Ureter (tissue), 1 donor: Measurements from ENCODE around the gene ADAMTSL5. TPM values are rescaled to one million over a fixed set of nuclear protein-coding genes. Genes with fewer than 3 reads are reported as not detected.

Experiments
- DNase-seq: peaks from one replicate; pipeline ENCODE4 v3.0.0-alpha.2; 2020; ENCODE audit warnings: low spot score
- total RNA-seq: library from RNA; stranded (reverse); gene quantifications from one replicate; pipeline ENCODE4 v1.2.4, GENCODE V29; 2023
- donor health status: DM: yes; HTN: yes; CAD: no.

The ADAMTSL5 gene
- total RNA-seq, 1 donor from 2014 or later: 12.5 TPM

- peak; percentile 71 for DNase-seq
These were observed 16.8 kb downstream of the ADAMTSL5 start for GRCh38 chr19:1495799-1496713.

DNA sequence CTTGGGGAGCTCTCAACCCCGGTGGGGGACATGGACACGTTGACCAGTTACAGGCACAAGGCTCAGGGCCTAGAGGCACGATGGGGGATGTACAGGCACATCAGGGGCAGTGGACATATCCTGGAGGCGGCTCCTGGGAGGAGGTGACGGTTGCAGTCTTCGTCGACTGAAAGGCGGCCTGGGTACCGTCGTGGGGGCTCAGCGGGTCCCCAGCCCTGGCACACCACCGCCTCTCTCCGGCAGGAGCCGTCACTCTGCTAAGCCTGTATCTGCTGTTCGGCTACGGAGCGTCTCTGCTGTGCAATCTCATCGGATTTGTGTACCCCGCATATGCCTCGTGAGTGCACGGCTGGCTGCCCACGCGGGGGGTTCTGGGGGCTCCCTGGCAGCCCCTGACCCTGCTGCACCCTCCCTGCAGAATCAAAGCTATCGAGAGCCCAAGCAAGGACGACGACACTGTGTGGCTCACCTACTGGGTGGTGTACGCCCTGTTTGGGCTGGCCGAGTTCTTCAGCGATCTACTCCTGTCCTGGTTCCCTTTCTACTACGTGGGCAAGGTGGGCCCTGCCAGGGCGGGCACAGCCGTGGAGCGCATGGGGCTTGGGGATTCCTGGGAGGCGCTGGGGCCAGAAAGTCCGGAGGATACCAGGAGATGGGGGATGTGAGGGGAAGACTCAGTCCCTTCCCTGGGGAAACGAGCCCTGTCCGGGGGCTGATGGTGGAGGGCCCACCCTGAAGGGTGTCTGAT is 17.6 kb downstream of the ADAMTSL5 start:
- DNase-seq: no peak

DNA sequence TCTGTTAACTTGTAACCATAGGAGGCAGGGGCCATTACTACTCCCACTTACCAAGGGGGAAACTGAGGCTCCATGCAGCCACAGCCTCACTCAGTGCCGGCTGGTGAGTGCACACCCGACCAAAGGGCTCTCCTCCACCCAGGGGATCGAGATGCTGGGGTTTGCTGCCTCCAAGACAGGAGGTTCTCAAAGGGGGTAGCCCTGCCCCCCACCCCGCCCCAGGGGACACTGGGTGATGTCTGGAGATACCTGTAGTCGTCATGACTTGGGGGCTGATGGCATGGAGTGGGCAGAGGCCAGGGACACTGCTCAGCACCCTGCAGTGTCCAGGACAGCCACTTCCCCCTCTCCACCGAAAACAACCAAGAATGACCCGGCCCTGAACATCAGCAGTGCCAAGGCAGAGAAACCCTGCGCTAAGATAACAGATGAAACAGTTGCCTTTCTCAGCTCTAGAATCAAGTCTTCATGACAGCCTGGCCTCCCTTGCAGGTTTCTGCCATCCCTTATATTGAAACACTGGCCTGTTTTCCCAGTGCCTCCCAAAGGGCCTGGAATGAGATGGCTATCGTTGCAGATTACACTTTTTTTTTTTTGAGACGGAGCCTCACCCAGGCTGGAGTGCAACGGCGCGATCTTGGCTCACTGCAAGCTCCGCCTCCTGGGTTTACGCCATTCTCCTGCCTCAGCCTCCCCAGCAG is 18.6 kb downstream of the ADAMTSL5 start:
- no peak for DNase-seq

DNA sequence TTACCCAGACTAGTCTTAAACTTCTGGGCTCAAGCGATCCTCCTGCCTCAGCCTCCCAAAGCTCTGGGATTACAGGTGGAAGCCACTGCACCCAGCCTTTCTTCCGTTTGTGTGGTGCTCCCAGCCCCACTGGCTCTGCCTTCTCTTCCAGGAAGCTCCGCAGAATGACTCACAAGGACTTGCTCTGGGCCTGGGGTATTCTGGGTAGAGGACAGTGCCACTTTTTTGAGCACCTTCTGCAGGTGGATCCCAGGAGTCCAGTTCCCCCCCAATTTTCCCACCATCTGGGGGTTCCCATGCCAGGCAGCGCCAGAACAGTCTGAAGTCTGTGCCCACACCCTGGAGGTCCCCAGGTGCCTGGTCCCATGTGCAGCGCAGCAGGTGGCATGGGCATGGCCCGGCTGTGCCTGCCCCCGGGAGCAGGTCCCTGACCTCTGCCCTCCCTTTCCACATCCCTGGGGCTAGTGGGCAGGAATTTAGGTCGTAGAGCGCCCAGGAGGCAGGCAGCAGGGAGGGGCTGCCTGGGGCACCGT is 20.3 kb downstream of the ADAMTSL5 start:
- DNase-seq: no peak

DNA sequence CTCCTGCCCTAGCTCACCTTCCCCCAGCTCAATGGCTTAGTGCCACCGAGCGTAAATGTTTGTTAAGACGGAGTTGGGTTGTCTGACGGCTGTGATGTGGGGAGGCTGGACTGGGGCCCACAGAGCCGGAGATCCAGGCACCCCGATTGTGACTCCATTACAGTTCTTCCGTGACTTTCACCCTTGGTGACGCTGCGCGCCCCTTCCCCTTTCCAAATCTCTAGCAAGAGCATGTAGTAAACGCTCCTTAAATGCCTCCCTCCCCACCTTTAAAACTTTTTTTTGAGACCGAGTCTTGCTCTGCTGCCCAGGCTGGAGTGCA is 21.0 kb downstream of the ADAMTSL5 start:
- no peak for DNase-seq

- DNase-seq: no peak
These were observed 21.5 kb downstream of the ADAMTSL5 start, which contains the start of gene REEP6 for GRCh38 chr19:1491114-1491848. REEP6 (plus strand) TSS chr19:1491181; CDS start chr19:1491270, 89 bp downstream.

- peak; percentile 100 for DNase-seq
These were observed 22.3 kb downstream of the ADAMTSL5 start, which contains the start of gene PCSK4 for GRCh38 chr19:1490311-1491113. PCSK4 (minus strand) TSS chr19:1490350; CDS start chr19:1490346, 4 bp downstream.

- no peak for DNase-seq
These were observed 23.1 kb downstream of the ADAMTSL5 start for GRCh38 chr19:1489463-1490310.

- no peak for DNase-seq
These were observed 24.6 kb downstream of the ADAMTSL5 start for GRCh38 chr19:1488282-1488601.

DNA sequence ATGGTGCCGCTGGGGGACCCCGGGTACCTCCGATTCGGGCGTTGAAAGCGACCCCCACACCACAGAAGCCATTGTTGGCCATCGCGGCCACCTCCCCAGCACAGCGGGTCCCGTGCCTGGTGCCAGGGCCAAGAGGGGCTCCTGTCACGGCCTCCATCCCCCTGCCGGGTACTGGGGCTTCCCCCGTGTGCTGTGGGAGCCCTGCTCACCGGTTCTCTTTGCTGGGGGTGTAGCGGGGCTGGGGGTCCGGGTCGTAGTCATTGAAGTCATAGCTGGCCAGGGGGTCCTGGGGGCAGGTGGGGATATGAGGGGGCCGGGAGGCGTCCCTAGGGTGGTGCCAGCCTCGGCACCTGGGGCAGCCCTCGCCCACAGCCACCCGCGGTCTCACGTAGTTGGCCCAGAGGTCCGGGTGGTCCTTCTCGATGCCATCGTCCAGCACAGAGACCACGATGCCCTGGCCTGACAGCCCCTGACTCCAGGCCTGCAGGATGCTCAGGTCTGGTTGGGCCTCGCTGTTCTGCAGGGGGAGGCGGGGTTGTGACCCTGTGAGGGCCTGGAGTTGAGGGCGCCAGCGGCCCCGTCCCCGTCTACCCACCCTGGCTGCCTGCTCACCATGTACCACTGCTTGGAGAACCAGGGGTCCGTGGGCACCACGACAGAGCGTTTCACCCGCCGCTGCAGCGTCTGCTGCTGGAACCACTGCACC is 25.1 kb downstream of the ADAMTSL5 start:
- DNase-seq: no peak

- DNase-seq: no peak
These were observed 25.9 kb downstream of the ADAMTSL5 start for GRCh38 chr19:1486720-1487575.

DNA sequence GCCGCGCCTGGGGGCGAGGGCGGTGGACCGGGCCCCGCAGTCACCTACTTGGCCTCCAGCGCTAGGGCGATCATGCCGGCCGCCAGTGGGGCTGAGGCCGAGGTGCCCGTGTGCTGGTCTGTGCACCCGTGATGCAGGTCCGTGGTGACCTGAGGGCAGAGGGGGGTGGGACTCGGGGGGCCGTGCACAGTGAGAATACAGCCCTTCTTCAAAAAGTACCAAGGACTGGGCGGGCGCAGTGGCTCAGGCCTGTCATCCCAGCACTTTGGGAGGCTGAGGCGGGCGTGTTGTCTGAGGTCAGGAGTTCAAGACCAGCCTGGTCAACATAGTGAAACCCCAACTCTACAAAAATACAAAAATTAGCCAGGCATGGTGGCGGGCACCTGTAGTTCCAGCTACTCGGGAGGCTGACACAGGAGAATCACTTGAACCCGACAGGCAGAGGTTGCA is 28.8 kb downstream of the ADAMTSL5 start:
- DNase-seq: no peak

GRCh38 chr19:1483131-1483978 is 29.5 kb downstream of the ADAMTSL5 start:
- DNase-seq: no peak

GRCh38 chr19:1482361-1483130 is 30.3 kb downstream of the ADAMTSL5 start:
- DNase-seq: no peak

GRCh38 chr19:1481893-1482360 is 30.9 kb downstream of the ADAMTSL5 start:
- DNase-seq: no peak
